ENCODE data around the gene C2orf74.

- TF ChIP-seq CTCF (IDR thresholded peaks at IDR 0.05) (no peak), POLR2A (IDR thresholded peaks at IDR 0.05; ENCODE audit: low read depth) (no peak)
Measured at GRCh38 chr2:61125123-61125710, 36.8 kb upstream of the C2orf74 start.
